GM21367 (cell line): ENCODE results near the gene RAB20.

Experiments
- ATAC-seq: cut with Tn5 transposase; IDR thresholded peaks from one replicate; pipeline ENCODE4 v1.9.1; 2021; ENCODE audit not compliant: unreplicated experiment

The RAB20 gene

DNA sequence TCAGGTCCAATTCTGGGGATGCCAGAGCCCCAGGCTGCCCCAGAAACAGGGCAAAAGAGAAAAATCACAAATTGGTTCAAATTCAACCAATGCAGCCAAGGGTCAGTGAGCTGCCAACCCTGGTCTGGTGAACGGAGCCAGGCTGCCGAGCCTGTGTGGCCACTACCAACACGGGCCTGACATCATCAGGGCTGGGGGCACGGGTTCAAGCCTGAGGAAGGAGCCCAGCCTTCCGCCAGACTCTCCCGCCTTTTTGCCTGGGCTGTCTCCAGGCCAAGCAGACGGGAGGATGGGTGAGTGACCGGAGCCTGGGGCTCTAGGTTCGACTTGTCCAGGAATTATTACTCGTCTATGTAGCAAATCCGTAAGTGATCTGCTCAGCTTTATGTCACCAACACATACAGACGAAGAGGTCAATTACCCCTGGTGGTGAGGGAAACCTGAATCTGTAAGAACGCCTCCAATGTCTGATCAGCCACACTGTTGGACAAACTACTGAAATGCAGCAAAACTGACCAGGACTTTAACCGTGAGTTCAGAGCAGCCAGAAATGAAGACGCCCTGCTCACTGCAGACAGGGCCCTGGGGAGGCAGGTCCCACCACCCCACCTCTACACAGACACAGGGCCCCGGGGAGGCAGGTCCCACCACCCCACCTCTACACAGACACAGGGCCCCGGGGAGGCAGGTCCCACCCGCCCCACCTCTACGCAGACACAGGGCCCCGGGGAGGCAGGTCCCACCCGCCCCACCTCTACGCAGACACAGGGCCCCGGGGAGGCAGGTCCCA, 31.8 kb downstream of the RAB20 start:
- ATAC-seq, result no peak

DNA sequence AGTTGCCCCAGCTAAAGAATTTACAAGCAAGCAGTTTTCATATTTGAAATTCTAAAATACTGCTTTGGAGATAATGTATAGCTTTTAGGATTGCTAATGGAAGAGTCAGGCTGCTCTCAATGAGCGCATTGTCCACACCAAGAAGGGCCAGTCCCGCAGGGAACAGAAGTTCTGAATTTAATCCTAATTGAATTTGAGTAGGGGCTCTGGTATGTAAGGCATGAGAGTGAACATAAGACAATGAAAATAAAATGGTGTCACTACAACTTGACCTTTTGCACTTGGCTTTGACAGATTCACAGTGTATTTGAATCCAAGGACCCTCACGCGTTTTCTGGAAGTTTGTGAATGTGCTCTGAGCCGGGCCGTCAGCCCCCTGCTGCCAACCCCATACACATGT, 32.6 kb downstream of the RAB20 start:
- ATAC-seq, result no peak

DNA sequence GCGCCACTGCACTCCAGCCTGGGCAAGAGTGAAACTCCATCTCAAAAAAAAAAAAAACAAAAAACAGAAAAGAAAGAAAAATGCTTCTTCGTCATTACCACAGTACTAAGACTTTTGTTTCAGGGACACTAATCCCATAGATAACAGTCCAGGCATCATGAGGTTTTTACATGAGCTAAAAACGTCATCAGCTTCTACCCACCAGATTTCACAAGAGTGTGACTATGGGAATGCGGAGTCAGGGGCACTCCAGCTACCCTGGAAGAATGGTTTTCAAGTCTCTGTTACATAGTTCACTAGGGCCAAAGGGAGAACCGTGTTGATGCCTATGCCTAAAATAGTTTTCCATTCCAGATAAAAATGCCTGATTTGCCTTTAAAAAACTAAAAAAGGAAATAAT, 33.2 kb downstream of the RAB20 start:
- no peak for ATAC-seq

DNA sequence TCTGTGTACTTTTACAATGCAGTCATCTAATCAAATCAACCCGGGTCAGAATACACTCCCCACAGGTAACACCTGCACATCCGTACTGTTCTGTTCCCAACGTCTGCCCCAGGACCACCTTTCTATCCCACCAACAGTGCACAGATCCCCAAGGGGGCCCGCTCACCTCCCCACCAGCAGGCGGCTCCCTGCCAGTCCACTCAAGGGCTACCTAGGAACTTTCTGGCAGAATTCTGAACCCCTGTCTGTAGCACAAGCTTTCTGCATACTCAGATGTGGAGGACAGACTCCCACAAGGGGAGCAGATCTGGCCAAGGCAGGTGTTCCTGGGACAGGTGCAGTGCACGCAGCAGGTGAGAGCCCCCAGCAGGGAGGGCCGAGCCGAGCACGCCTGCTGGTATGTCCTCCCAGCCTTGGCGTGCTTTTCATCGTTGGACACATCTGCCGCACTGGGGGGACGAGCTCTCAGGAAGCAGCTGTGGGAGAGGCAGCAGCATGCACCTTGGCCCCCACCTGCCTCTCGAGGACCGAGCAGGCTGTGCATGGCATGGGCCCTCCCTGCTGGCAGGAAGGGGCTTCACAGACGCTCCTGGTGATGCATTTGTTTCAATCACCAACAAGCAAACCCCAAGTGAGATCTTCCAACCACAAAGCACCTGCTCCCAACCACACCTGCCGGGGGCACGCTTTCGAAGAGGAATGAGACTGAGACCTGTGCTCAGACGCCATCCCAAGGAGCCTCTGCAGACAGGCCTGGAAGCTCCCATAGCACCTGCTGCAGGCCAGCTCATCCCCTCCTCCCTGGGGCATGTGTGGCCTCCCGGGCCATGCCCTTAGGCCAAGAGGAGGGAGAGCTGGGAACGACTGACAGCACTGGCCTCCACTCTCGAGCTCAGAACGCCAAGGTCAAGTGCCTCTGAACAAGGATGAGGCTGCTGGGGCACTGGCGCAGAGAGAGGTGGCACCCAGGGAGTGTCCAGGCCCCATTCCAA, 35.9 kb downstream of the RAB20 start:
- peak; percentile 79 for ATAC-seq

DNA sequence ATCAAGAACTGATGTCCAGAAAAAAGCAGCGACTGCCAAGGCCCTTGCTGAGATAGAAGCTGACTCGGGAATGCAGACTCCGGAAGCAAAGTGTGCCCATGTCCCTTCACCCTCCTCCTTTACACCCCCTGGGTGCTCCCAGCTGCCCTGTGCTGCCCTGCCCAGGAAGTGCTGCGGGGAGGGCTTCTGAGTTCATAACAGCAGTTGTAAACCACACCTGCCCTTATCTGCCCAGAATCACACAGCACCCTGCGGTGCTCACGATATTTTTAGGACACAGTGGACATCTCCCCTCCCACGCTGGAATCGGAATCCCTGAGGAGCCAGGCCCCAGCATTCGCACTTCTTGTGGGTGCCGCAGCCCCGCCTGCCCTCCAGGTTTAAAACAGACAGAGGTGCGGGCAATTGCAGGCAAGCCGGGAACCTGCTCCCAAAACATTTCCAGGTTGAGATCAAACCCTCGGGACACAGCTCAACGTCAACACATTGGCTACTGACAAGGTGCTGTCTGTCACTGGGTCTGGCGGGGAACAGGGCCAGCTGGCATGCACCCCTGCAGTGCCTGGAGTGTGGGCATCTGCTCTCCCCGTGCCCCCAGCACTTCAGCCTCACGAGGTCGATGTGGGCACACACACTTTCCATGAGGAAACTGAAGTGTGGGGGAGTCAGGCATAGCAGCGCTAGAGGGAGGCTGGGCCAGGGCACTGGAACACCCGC, 36.8 kb downstream of the RAB20 start:
- ATAC-seq, result no peak

GRCh38 chr13:110523838-110524540, 37.5 kb downstream of the RAB20 start:
- no peak for ATAC-seq

DNA sequence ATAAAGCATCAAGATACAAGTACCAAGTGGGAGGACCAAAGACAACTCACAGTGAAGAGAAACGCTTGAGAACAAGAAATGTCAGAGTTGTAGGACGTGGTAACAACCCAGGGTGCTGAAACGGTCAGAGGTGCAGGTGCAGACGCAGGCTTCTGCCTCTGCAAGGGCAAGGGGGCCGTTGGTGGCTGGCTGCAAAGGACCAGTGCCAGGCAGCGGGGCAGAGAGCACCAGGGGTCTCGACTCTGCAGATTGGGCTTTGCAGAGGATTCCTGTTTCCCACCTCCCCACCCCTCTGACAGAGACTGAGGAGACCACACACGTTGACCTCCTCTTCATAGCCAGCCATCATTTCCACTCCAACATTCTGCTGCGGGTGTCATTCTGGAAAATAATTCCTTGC, 38.3 kb downstream of the RAB20 start:
- no peak for ATAC-seq

DNA sequence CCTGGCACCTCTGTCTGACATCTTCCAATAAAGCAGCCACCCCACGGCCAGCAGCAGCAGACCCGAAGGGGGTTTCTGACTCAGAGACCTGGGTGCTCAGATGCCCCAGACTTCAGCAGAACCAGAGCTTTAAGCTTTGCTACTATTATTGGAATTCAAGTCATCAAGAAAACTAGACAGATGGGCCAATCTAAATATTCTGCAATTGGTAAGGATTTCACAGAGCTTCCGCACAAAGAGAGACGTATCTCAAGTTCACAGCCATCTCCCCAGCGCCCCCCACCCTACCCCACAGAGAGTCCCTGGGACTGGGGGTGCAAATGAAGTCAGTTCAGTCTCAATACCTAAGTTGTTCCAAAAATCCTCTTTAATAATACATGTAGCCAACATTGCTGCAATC, 38.8 kb downstream of the RAB20 start:
- no peak for ATAC-seq

DNA sequence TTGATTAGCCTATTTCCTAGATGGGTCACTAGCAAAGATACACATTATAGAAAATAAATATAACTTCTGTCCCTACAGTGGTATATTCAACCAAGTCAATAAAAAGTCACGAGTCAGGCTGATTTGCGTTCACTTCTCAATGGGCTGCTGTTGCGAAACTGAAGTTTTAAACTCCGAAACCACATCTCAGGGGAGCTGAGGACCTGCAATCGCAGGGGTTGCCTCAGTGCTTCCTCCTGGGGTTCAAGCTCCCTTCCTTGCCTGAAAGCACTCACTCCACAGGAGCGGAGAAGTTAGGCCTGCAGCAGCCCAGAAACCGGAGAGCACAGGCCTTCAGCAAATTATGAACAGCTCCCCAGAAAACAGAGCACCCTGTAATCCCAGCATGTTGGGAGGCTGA, 39.6 kb downstream of the RAB20 start:
- no peak for ATAC-seq

DNA sequence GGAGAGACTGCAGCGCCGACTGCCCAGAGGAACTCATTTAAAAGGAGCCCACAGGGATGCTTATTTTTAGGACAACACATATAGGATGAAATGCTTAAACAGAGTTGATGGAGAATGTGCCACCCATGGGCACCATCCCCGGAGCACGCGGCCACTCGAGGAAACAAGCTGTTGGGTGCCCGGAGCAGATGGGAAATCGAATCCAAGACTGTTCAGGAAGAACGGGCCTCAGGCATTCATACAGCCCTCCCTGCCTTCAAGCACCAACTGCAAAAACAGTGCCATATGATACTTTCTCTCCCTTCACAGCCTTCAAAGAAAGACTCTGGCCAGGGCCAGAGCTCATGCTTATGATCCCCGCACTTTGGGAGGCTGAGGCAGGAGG, 40.2 kb downstream of the RAB20 start:
- no peak for ATAC-seq

- no peak for ATAC-seq
Observed at GRCh38 chr13:110520431-110521295, 40.9 kb downstream of the RAB20 start.

GRCh38 chr13:110519506-110519905, 42.0 kb downstream of the RAB20 start:
- ATAC-seq, result no peak

GRCh38 chr13:110519046-110519445, 42.5 kb downstream of the RAB20 start:
- no peak for ATAC-seq

GRCh38 chr13:110518571-110518970, 43.0 kb downstream of the RAB20 start:
- no peak for ATAC-seq

DNA sequence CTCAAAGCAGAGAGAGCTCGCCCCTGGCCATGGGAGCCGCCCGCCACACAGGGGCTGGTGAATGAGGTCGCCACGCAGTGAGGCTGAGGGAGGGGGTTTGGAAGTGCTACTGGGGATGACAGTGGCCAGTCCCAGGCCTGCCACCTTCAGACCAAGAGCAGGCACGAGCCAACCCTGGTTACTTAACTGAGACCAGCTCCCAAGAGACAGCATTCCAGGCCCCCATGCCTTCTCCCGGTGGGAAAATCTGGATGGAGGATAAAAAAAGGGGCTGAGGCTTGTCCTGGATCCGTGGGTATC, 43.3 kb downstream of the RAB20 start:
- no peak for ATAC-seq

DNA sequence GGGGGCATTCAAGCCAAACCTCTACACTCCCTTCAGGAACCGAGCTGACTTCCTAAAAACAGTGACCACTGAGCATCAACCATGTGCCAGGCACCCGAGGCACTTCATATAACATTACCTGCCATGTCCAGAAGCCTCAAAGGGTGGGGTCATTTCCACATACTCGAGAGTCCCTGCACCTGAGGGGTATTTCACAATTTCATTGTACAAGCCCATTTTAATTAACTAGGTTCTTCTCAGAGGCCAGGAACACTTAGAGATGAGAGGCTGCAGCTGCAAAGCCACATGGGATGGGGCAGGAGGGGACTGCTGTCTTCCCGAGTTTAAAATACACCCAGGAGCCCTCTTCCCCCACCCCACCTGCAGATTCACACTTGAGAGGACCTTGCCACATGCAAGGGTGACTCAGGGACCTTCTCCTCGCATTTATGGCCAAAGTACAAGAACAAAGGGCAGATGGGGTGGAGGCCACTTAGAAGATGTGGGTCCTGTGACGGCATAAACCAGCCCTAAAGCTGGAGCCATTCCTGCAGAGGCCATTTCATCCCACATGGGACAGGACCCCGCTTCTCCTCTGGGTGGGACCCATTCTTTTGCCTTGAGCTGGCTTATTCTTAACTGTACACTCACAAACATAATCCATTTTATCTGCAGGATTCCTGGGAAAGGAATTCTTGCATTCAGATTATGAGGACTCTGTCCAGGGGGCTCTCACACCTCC, 43.9 kb downstream of the RAB20 start:
- ATAC-seq, result no peak

DNA sequence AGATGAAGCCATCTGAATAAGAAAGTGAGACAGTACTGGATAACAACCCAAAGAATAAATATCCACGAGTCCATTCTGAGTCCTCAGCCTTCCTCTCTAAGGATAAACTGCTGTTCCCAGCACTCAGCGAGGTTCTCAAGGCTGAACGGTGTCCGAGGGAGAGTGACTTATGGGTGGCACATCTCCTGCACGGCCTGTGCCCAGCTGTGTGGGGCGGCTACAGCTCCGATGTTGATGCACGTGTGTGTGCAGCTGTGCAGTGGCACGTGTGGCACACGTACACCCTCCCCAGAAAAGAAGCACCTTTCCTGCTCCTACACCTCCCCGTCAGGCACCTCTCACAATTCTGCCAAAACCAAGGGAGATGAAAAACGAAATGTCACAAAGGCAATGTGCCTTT, 45.0 kb downstream of the RAB20 start:
- ATAC-seq, result no peak

GRCh38 chr13:110512198-110512740, 49.3 kb downstream of the RAB20 start:
- no peak for ATAC-seq

GRCh38 chr13:110511509-110512181, 49.9 kb downstream of the RAB20 start:
- ATAC-seq, result no peak
